ENCODE data around the gene SMYD3.
"Not testable (repeated sequence)": the region's sequence is repeated elsewhere in the genome, so short reads cannot be mapped to it uniquely, and the experiment has no call there.

SMYD3 gene

GRCh38 chr1:245971076-245971710 is 535.9 kb downstream of the SMYD3 start:
- not testable (repeated sequence) for DNase-seq

- DNase-seq = no peak
These were observed 537.8 kb downstream of the SMYD3 start for GRCh38 chr1:245969283-245969682.

- no peak for DNase-seq
These were observed 538.3 kb downstream of the SMYD3 start for GRCh38 chr1:245968775-245969174.

GRCh38 chr1:245965398-245965797 is 541.7 kb downstream of the SMYD3 start:
- DNase-seq = no peak

- DNase-seq = no peak
These were observed 543.4 kb downstream of the SMYD3 start for GRCh38 chr1:245963649-245964048.

GRCh38 chr1:245962453-245962852 is 544.6 kb downstream of the SMYD3 start:
- DNase-seq = no peak

- DNase-seq = no peak
These were observed 545.9 kb downstream of the SMYD3 start for GRCh38 chr1:245961137-245961540.

- no peak for DNase-seq
These were observed 546.9 kb downstream of the SMYD3 start for GRCh38 chr1:245960171-245960570.

- no peak for DNase-seq
These were observed 549.1 kb downstream of the SMYD3 start for GRCh38 chr1:245958016-245958415.

GRCh38 chr1:245957427-245957826 is 549.7 kb downstream of the SMYD3 start:
- no peak for DNase-seq

- no peak for DNase-seq
These were observed 550.9 kb downstream of the SMYD3 start for GRCh38 chr1:245956225-245956624.

- DNase-seq = no peak
These were observed 553.0 kb downstream of the SMYD3 start for GRCh38 chr1:245953876-245954660.

GRCh38 chr1:245952383-245953026 is 554.6 kb downstream of the SMYD3 start:
- no peak for DNase-seq

- DNase-seq = no peak
These were observed 558.3 kb downstream of the SMYD3 start for GRCh38 chr1:245948786-245949185.

- DNase-seq = no peak
These were observed 560.2 kb downstream of the SMYD3 start for GRCh38 chr1:245946905-245947304.

GRCh38 chr1:245945136-245945535 is 561.9 kb downstream of the SMYD3 start:
- DNase-seq = not testable (repeated sequence)

GRCh38 chr1:245942856-245943255 is 564.2 kb downstream of the SMYD3 start:
- no peak for DNase-seq

GRCh38 chr1:245941771-245942170 is 565.3 kb downstream of the SMYD3 start:
- not testable (repeated sequence) for DNase-seq

GRCh38 chr1:245939756-245940345 is 567.2 kb downstream of the SMYD3 start:
- no peak for DNase-seq

GRCh38 chr1:245938046-245938435 is 569.0 kb downstream of the SMYD3 start:
- no peak for DNase-seq

GRCh38 chr1:245937316-245938045 is 569.6 kb downstream of the SMYD3 start:
- no peak for DNase-seq

GRCh38 chr1:245934409-245934808 is 572.7 kb downstream of the SMYD3 start:
- DNase-seq = no peak
